GM12891 (cell line): ENCODE data around the gene TMEM115.

Experiments used
- DNase-seq: peaks from one replicate; pipeline ENCODE4 v3.0.0; 2011; ENCODE audit warnings: low spot score; ENCODE audit not compliant: insufficient read length
- FAIRE-seq: peaks from 2 replicates; lab custom pipeline; 2011; peaks lifted over from hg19 to GRCh38; lab: Jason Lieb, UNC
- PAX5 ChIP-seq: IDR thresholded peaks from 2 replicates; pipeline ENCODE4 v1.6.1; 2011; ENCODE audit warnings: low read length, moderate library complexity, mild to moderate bottlenecking; ENCODE audit not compliant: insufficient read depth, severe bottlenecking
- POLR2A ChIP-seq: IDR thresholded peaks from 2 replicates; pipeline ENCODE4 v1.6.1; 2011; ENCODE audit warnings: low read depth, low read length, control low read depth
- POLR2AphosphoS5 ChIP-seq: IDR thresholded peaks from 2 replicates; pipeline ENCODE4 v1.6.1; 2011; ENCODE audit warnings: low read depth, low read length, control low read depth
- POU2F2 ChIP-seq: IDR thresholded peaks from 2 replicates; pipeline ENCODE4 v1.6.1; 2011; ENCODE audit warnings: low read depth, mild to moderate bottlenecking, control low read depth, low read length, moderate library complexity
- SPI1 ChIP-seq: IDR thresholded peaks from 2 replicates; pipeline ENCODE4 v1.6.1; 2011; ENCODE audit warnings: low read depth, low read length, control low read depth
- TAF1 ChIP-seq: IDR thresholded peaks from 2 replicates; pipeline ENCODE4 v1.6.1; 2011; ENCODE audit warnings: low read depth, low read length, control low read depth

The TMEM115 gene

GRCh38 chr3:50369012-50369670 is 9.8 kb upstream of the TMEM115 start:
- DNase-seq (no peak), FAIRE-seq (no peak)
- TF ChIP-seq POU2F2: no peak
- no peak for TF ChIP-seq SPI1
- TF ChIP-seq POLR2A: no peak
- no peak for TF ChIP-seq POLR2AphosphoS5
- no peak for TF ChIP-seq PAX5
- TF ChIP-seq TAF1: no peak

DNA sequence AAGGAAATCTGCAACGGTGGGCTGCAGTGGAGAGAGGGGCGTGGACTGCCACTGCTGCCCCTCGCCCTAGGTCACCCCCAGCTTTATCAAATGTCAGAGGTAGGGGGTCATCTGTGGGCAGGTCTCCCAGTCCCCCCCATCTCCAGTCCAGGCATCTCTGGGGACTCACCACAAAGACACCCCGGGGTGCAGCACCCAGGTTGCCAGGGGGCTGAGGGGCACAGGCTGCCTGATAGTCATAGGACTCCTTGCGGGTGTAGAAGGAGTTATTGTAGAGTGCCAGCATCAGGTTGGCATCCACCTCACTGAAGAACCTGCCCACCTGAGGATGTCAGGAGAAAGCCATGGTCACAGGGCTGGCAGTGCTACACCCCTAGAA is 6.5 kb upstream of the TMEM115 start:
- FAIRE-seq: no peak
- TF ChIP-seq POU2F2 (no peak), PAX5 (no peak), SPI1 (no peak), POLR2A (no peak), TAF1 (no peak)
- no peak for DNase-seq

DNA sequence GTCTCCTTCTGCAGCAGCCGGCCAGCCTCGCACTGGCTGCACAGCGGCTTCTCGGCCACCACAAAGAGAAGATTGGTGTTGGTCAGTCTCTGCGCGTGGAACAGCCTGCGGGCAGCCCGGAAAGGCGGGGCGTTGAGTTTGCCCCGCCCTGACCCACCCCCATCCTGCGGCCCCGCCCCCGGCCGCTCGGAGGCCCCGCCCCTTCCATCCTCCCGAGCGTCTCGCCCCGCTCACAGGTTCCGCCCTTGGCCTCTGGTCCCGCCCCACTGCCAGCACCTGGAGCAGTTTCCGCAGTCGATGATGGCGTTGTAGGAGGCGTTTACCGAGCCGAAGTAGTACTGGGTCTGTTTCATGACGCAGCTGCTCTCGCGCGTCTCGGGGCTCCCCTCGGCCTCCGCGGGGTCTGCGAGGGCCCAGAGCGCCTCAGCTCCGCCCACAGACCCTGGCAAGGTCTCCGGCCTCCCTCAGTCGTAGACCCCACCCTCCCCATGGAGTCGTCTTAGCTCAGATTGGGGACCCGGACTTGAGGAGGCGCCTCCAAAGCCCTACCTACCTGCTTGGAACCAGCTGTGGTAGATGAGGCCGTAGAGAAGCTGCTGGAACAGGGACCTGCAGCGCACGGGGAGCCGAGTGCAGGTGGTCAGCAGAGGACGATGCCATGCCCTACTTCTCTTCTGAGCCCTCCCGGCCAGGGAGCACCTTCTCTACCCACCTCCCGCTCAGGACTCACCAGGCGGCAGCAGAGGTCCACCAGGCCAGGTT is 5.9 kb upstream of the TMEM115 start:
- TF ChIP-seq POLR2AphosphoS5: no peak
- TF ChIP-seq TAF1: no peak
- FAIRE-seq (peak; percentile 90), DNase-seq (peak; percentile 96)

DNA sequence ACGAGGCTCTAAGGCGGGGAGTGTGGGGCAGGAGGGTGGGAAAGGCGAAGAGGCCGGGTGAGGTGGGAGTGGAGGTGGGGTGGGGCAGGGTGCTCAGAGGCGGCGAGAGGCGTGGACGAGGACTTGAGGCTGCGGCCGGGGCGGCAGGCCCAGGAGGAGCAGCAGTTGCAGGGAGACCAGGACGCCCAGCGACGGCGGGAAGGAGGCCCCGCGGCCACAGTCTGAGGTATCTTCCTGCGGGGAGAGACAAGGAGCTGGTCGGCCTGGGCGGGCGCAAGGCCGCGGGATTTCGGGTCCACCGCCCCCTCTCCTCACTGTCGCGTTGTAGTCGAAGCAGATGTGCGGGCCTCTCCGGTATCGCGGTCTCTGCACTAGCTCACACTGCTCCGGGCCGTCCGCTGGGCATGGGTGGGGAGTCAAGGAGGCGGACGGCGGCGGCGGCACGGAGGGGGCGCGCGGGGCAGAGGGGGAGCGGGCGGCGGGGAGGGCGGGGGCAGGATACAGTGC is 5.3 kb upstream of the TMEM115 start:
- DNase-seq (no peak), FAIRE-seq (no peak)
- TF ChIP-seq PAX5 (no peak), POU2F2 (no peak)

DNA sequence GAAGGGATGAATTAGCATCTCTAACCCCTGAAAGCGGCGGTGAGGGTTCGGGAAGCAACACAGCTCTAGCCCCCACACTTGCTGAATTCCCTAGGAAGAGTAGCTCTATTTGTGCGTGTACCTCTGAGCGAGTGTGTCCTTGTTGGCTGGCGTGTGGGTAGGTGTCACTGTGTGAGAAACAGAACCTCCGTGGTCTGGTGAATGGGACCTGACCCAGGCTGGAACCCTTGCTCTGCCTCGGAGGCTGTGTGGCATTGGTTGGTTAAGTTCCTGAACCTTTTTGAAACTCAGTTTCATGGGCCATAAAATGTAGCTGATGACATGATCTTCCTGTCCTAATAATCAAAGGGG is 414 bp upstream of the TMEM115 start:
- no peak for FAIRE-seq
- no peak for DNase-seq
- TF ChIP-seq POLR2A (no peak), POLR2AphosphoS5 (no peak), PAX5 (no peak), POU2F2 (no peak), TAF1 (no peak), SPI1 (no peak)

DNA sequence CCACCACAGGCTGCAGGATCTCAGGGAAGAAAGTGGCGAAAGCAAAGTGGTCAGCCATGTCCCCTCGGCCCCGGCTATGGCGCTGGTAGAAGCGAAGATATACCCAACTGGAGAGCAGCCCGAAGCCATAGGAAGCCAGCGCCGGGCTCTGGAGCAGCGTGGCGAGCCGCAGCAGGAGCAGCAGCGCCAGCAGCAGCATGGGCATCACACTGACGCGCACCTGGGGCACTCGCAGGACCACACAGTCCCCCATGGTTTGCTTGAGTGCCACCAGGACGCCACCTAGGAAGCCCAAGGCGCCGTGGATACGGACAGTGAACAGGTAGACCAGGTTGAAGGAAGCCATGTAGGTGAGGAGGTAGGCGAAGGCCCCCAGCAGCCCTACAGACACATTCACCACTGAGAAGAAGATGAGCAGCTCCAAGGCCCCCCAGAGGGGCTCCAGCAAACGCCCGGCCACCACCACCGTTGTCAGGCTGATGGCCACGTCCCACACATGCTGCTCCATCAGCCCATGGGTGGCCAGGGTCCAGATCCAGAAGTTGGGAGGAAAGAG is 888 bp downstream of the TMEM115 start:
- FAIRE-seq: no peak
- no peak for TF ChIP-seq POLR2A
- TF ChIP-seq PAX5: no peak
- no peak for TF ChIP-seq POLR2AphosphoS5
- no peak for TF ChIP-seq POU2F2
- TF ChIP-seq SPI1: no peak
- TF ChIP-seq TAF1: no peak
- DNase-seq: no peak

GRCh38 chr3:50357481-50357880 is 1.8 kb downstream of the TMEM115 start:
- TF ChIP-seq POU2F2 (no peak), POLR2AphosphoS5 (no peak), SPI1 (no peak), TAF1 (no peak), POLR2A (no peak), PAX5 (no peak)
- DNase-seq: no peak
- FAIRE-seq: no peak

DNA sequence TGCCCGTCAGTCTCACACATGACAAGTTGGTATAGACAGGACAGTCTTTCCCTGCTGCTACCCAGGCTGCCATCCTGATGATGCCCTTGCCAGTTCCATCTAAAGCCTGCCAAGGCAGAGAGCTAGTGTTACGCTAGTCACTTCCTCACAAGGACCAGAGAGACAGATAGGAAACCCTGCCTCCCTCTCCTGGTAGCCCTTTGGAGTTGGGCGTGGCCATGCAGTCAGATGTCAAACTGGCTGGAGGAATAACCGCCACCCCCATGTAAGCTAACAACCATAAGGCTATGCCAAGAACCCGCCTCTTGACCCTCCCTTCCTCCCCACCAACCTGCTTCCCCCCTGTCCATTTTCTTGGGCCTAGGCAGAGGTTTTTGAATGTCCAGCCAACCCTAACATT is 2.8 kb downstream of the TMEM115 start:
- TF ChIP-seq SPI1: no peak
- no peak for TF ChIP-seq POLR2AphosphoS5
- no peak for TF ChIP-seq PAX5
- TF ChIP-seq POU2F2: no peak
- TF ChIP-seq TAF1: no peak
- no peak for TF ChIP-seq POLR2A
- FAIRE-seq: no peak

GRCh38 chr3:50355829-50356552 is 3.3 kb downstream of the TMEM115 start:
- TF ChIP-seq POLR2A: no peak
- no peak for TF ChIP-seq POLR2AphosphoS5
- TF ChIP-seq POU2F2: no peak
- no peak for TF ChIP-seq PAX5
- TF ChIP-seq TAF1: no peak
- TF ChIP-seq SPI1: no peak
- no peak for DNase-seq
- FAIRE-seq: no peak

More for the DNA sequence above, 2.8 kb downstream of the TMEM115 start:
- no peak for DNase-seq
